GM12878 (cell line): ENCODE results near the gene DIS3L2. TPM values are rescaled to one million over a fixed set of nuclear protein-coding genes. Genes with fewer than 3 reads are reported as not detected.

Experiments
- ATAC-seq: fragments of 200-7000 bp; cut with Tn5 transposase; 3 replicates; pipeline ENCODE4 v1.9.1; 2020; ENCODE audit warnings: mild to moderate bottlenecking, moderate library complexity
- BruUV-seq: library from RNA; stranded (reverse); fragments of 400-500 nt; replicated peaks from 2 replicates; lab custom pipeline; 2021; lab: Mats Ljungman, UMichigan
- CTCF ChIA-PET: fragments of 300-600 bp; sonication (Branson Sonifier 250); formaldehyde crosslinking; extraction: SDS; loops from one replicate; lab custom pipeline; 2021; ENCODE audit warnings: inconsistent platforms; lab: Yijun Ruan, JAX
- POLR2A ChIA-PET: fragments of 350-600 bp; formaldehyde crosslinking; extraction: SDS; loops from one replicate; lab custom pipeline; 2021; ENCODE audit warnings: inconsistent platforms; lab: Charles Lee
- RAD21 ChIA-PET: fragments of 300-600 bp; sonication (Branson Sonifier 250); formaldehyde crosslinking; loops from one replicate; lab custom pipeline; 2023; ENCODE audit warnings: antibody characterized with exemption; ENCODE audit not compliant: unreplicated experiment; lab: Charles Lee
- SMC1A ChIA-PET: fragments of 300-600 bp; sonication (Branson Sonifier 250); formaldehyde crosslinking; loops from one replicate; lab custom pipeline; 2023; ENCODE audit not compliant: unreplicated experiment, uncharacterized antibody; lab: Charles Lee
- DNase-seq: peaks from one replicate; pipeline ENCODE4 v3.0.0-alpha.2; 2011; ENCODE audit warnings: low read depth, low spot score
- FAIRE-seq: peaks from 3 replicates; lab custom pipeline; 2011; peaks lifted over from hg19 to GRCh38; lab: Jason Lieb, UNC
- H2AFZ ChIP-seq: 2 replicates; pipeline ENCODE4 v1.6.0; 2011; ENCODE audit warnings: low read depth, low read length, control low read depth; ENCODE audit not compliant: control insufficient read depth
- H3K27ac ChIP-seq: 2 replicates; pipeline ENCODE4 v1.5.1; 2011; ENCODE audit warnings: control low read depth; ENCODE audit not compliant: control insufficient read depth, insufficient read depth
- H3K27me3 ChIP-seq, 2 experiments: replicated peaks in 1 of 2; 2 replicates each; pipeline versions ENCODE4 v1.6.0 to v1.6.1; 2011; ENCODE audit warnings: low read length in 1 of 2; ENCODE audit not compliant: control insufficient read depth in 2 of 2, insufficient read depth in 2 of 2
- H3K36me3 ChIP-seq, 2 experiments: 2 replicates each; pipeline ENCODE4 v1.5.1; 2011; ENCODE audit warnings: low read length in 1 of 2; ENCODE audit not compliant: control insufficient read depth in 2 of 2, insufficient read depth in 2 of 2
- H3K4me1 ChIP-seq: 2 replicates; pipeline ENCODE4 v1.6.1; 2011; ENCODE audit warnings: mild to moderate bottlenecking, low read length, moderate library complexity, mixed read lengths; ENCODE audit not compliant: control insufficient read depth, insufficient read depth
- H3K4me2 ChIP-seq: 2 replicates; pipeline ENCODE4 v1.6.0; 2011; ENCODE audit warnings: control low read depth; ENCODE audit not compliant: control insufficient read depth, insufficient read depth
- H3K4me3 ChIP-seq: fragments of 200-600 bp; sonication (generic); 2 replicates; pipeline ENCODE4 v1.5.1; 2016
- H3K79me2 ChIP-seq: 2 replicates; pipeline ENCODE4 v1.6.0; 2011; ENCODE audit warnings: low read length; ENCODE audit not compliant: control insufficient read depth, insufficient read depth
- H3K9ac ChIP-seq: 2 replicates; pipeline ENCODE4 v1.8.0; 2011; ENCODE audit warnings: low read length, control low read depth, mixed read lengths; ENCODE audit not compliant: control insufficient read depth, insufficient read depth
- H3K9me3 ChIP-seq: replicated peaks from 3 replicates; pipeline ENCODE4 v1.5.1; 2011; ENCODE audit warnings: mild to moderate bottlenecking, low read length; ENCODE audit not compliant: control insufficient read depth, insufficient read depth
- H4K20me1 ChIP-seq: 2 replicates; pipeline ENCODE4 v1.6.0; 2011; ENCODE audit not compliant: control insufficient read depth, insufficient read depth
- BACH1 ChIP-seq: fragments of 450-650 bp; IDR thresholded peaks from 2 replicates; pipeline ENCODE4 v1.6.1; 2017; ENCODE audit warnings: mild to moderate bottlenecking, borderline replicate concordance
- CBX5 ChIP-seq: sonication (generic); IDR thresholded peaks from 2 replicates; pipeline ENCODE4 v1.6.1; 2016; ENCODE audit warnings: low read depth, moderate library complexity, mild to moderate bottlenecking, inconsistent platforms
- CHD1 ChIP-seq: IDR thresholded peaks from 2 replicates; pipeline ENCODE4 v1.6.1; 2012; ENCODE audit warnings: low read depth, low read length, improper control_type of control experiment
- ESRRA ChIP-seq: IDR thresholded peaks from 2 replicates; pipeline ENCODE4 v1.6.1; 2012; ENCODE audit warnings: mild to moderate bottlenecking, low read length, improper control_type of control experiment
- HDAC6 ChIP-seq: fragments of 200-600 bp; sonication (generic); IDR thresholded peaks from one replicate; pipeline ENCODE4 v1.8.0; 2017; ENCODE audit warnings: antibody characterized with exemption; ENCODE audit not compliant: unreplicated experiment
- KAT2A ChIP-seq: conservative IDR thresholded peaks from 2 replicates; pipeline ENCODE4 v1.6.1; 2011; ENCODE audit warnings: low read depth, low read length; ENCODE audit not compliant: control insufficient read depth
- MTA2 ChIP-seq: fragments of 450-650 bp; IDR thresholded peaks from 2 replicates; pipeline ENCODE4 v1.6.1; 2016; ENCODE audit warnings: low read depth, mild to moderate bottlenecking, moderate library complexity
- RBBP5 ChIP-seq: fragments of 200-600 bp; sonication (generic); conservative IDR thresholded peaks from 2 replicates; pipeline ENCODE4 v1.6.1; 2016
- SIN3A ChIP-seq: IDR thresholded peaks from 2 replicates; pipeline ENCODE4 v1.6.1; 2012; ENCODE audit warnings: low read depth, low read length, improper control_type of control experiment
- STAT1 ChIP-seq: fragments of 450-650 bp; conservative IDR thresholded peaks from 2 replicates; pipeline ENCODE4 v1.6.1; 2014; ENCODE audit warnings: antibody characterized with exemption, mild to moderate bottlenecking
- STAT3 ChIP-seq: IDR thresholded peaks from 2 replicates; pipeline ENCODE4 v1.6.1; 2011; ENCODE audit warnings: low read depth, low read length, improper control_type of control experiment
- TBL1XR1 ChIP-seq: IDR thresholded peaks from 2 replicates; pipeline ENCODE4 v1.6.1; 2012; ENCODE audit warnings: low read depth, low read length, improper control_type of control experiment
- TCF7 ChIP-seq: IDR thresholded peaks from 2 replicates; pipeline ENCODE4 v1.6.1; 2014; ENCODE audit warnings: antibody characterized with exemption, borderline replicate concordance
- WRNIP1 ChIP-seq: IDR thresholded peaks from 2 replicates; pipeline ENCODE4 v1.6.1; 2011; ENCODE audit warnings: low read depth, low read length, improper control_type of control experiment, borderline replicate concordance
- WGBS: methylation state at CpG from one replicate; pipeline ENCODE4 v1.1.6; 2016; ENCODE audit warnings: low lambda C conversion rate; ENCODE audit not compliant: insufficient replicate concordance, insufficient coverage; ENCODE audit errors: missing lambda C conversion rate; 5-methylcytosine and 5-hydroxymethylcytosine counted together
- in situ Hi-C: fragments of 300-500 bp; cut with MboI; formaldehyde crosslinking; loops from 9 replicates; pipeline ENCODE4 v1.14.3; 2018; ENCODE audit warnings: mixed read lengths
- intact Hi-C: fragments of 100-400 bp; cut with micrococcal nuclease; formaldehyde crosslinking; loops from one replicate; pipeline ENCODE4 v1.14.2; 2022; ENCODE audit not compliant: unreplicated experiment
- polyA plus RNA-seq, 11 experiments: library from polyadenylated mRNA; depleted of rRNA in 4 of 11; unstranded in 6 of 11; stranded (reverse) in 5 of 11; fragments of >200 nt; fragmentation: Nextera tagmentation in 4 of 11; fragmentation: Illumina TruSeq in 1 of 11; extraction: Ambion mirVana in 4 of 11; extraction: Trizol in 1 of 11; gene quantifications; 1 replicate in 1 of 11; 2 replicates in 10 of 11; pipeline versions ENCODE4 v1.2.1 to v1.2.3, GENCODE V29; 2011 to 2016; ENCODE audit warnings: inconsistent platforms in 2 of 11, missing spikeins in 2 of 11, low read depth in 1 of 11
- total RNA-seq, 4 experiments: library from RNA; depleted of rRNA in 3 of 4; stranded (reverse); fragments of >200 nt in 3 of 4; fragmentation: Illumina TruSeq in 1 of 4; extraction: Trizol in 1 of 4; gene quantifications; 2 replicates each; pipeline versions ENCODE4 v1.2.1 to v1.2.3, GENCODE V29; 2013 to 2021
- TF ChIP-seq, protein P1 (sequence below): IDR thresholded peaks from 2 replicates; pipeline ENCODE4 v1.6.1; 2012; ENCODE audit warnings: mild to moderate bottlenecking, low read depth, low read length
- TF ChIP-seq, protein P2 (sequence below): fragments of 450-650 bp; IDR thresholded peaks from 2 replicates; pipeline ENCODE4 v1.6.1; 2018; ENCODE audit warnings: borderline replicate concordance, mild to moderate bottlenecking; ENCODE audit not compliant: partially characterized antibody

Gene DIS3L2
- total and polyA plus RNA-seq, 10 of the 15 experiments (the other 5 are each of a cell fraction or from before 2014, with no cell fraction given), result 3.5 to 27.1 (median 16.0) TPM

DNA sequence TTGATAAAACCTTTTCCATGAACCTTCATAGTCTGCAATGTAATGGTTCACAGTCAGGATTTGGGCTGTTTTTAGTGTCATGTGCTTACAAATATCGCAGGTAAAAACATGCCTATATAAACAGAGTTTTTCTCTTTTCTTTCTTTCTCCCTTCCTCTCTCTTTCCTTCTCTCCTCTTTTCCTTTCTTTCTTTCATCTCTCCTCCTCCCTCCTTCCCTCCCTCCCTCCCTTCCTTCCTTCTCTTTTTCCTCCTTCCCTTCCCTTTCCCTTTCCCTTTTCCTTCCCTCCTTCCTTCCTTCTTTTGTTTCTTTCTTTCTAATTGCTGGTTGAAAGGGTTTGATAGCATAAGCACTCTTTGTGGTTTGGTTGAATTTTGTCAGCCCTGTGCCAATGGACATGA, 25.7 kb upstream of the DIS3L2 start:
- Histone ChIP-seq H4K20me1 (no peaks in the 10 kb centered on the region), H3K9me3 (no peaks in the 10 kb centered on the region), H3K4me1 (no peaks in the 10 kb centered on the region), H3K4me2 (no peak overlapping the region), H3K27me3 (peaks cover 2% of the 10 kb centered on the region in 2 experiments; a peak in 3 of 4 replicates), H3K79me2 (no peaks in the 10 kb centered on the region), H3K9ac (no peak overlapping the region), H3K36me3 (no peaks in the 10 kb centered on the region), H2AFZ (no peak overlapping the region), H3K4me3 (no peak overlapping the region), H3K27ac (no peak overlapping the region)
- TF ChIP-seq HDAC6 (no peak), MTA2 (no peak), STAT1 (no peak), BACH1 (no peak), TCF7 (no peak), WRNIP1 (no peak), CHD1 (no peak), SIN3A (no peak), RBBP5 (no peak), CBX5 (no peak), KAT2A (no peak), STAT3 (no peak), ESRRA (no peak), TBL1XR1 (no peak)
- TF ChIP-seq, protein P1, sequence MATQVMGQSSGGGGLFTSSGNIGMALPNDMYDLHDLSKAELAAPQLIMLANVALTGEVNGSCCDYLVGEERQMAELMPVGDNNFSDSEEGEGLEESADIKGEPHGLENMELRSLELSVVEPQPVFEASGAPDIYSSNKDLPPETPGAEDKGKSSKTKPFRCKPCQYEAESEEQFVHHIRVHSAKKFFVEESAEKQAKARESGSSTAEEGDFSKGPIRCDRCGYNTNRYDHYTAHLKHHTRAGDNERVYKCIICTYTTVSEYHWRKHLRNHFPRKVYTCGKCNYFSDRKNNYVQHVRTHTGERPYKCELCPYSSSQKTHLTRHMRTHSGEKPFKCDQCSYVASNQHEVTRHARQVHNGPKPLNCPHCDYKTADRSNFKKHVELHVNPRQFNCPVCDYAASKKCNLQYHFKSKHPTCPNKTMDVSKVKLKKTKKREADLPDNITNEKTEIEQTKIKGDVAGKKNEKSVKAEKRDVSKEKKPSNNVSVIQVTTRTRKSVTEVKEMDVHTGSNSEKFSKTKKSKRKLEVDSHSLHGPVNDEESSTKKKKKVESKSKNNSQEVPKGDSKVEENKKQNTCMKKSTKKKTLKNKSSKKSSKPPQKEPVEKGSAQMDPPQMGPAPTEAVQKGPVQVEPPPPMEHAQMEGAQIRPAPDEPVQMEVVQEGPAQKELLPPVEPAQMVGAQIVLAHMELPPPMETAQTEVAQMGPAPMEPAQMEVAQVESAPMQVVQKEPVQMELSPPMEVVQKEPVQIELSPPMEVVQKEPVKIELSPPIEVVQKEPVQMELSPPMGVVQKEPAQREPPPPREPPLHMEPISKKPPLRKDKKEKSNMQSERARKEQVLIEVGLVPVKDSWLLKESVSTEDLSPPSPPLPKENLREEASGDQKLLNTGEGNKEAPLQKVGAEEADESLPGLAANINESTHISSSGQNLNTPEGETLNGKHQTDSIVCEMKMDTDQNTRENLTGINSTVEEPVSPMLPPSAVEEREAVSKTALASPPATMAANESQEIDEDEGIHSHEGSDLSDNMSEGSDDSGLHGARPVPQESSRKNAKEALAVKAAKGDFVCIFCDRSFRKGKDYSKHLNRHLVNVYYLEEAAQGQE, result no peak
- TF ChIP-seq, protein P2, sequence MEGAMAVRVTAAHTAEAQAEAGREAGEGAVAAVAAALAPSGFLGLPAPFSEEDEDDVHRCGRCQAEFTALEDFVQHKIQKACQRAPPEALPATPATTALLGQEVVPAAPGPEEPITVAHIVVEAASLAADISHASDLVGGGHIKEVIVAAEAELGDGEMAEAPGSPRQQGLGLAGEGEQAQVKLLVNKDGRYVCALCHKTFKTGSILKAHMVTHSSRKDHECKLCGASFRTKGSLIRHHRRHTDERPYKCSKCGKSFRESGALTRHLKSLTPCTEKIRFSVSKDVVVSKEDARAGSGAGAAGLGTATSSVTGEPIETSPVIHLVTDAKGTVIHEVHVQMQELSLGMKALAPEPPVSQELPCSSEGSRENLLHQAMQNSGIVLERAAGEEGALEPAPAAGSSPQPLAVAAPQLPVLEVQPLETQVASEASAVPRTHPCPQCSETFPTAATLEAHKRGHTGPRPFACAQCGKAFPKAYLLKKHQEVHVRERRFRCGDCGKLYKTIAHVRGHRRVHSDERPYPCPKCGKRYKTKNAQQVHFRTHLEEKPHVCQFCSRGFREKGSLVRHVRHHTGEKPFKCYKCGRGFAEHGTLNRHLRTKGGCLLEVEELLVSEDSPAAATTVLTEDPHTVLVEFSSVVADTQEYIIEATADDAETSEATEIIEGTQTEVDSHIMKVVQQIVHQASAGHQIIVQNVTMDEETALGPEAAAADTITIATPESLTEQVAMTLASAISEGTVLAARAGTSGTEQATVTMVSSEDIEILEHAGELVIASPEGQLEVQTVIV, result no peak
- ATAC-seq, result no peak
- ChIA-PET POLR2A (no interaction called here), RAD21 (interaction anchor here (0.5 to 1.3 kb wide), 2 partner anchors 15 to 18 kb away, joined by 3 read pairs; no protein-coding TSS in a partner anchor), CTCF (interaction anchor here (1.7 to 8.2 kb wide), 2 partner anchors 205 to 294 kb away, joined by 4 to 32 read pairs; no protein-coding TSS in a partner anchor), SMC1A (no interaction called here)
- DNase-seq, result no peak
- in situ Hi-C loops (no loop called here), intact Hi-C loops (no loop called here)
- FAIRE-seq, result no peak
- BruUV-seq, result no TSS peak
- 35% methylated on average over 1 of the region's 1 CpG for WGBS
